H1 (cell line): ENCODE results near the gene CCDC192. TPM values are rescaled to one million over a fixed set of nuclear protein-coding genes. Genes with fewer than 3 reads are reported as not detected.

ENCODE experiments used
- CTCF ChIA-PET: fragments of 300-600 bp; sonication (Branson Sonifier 250); formaldehyde crosslinking; loops from one replicate; lab custom pipeline; 2021; ENCODE audit not compliant: partially characterized antibody; lab: Charles Lee
- POLR2A ChIA-PET: fragments of 300-600 bp; sonication (Branson Sonifier 250); formaldehyde crosslinking; loops from one replicate; lab custom pipeline; 2021; ENCODE audit warnings: inconsistent platforms; ENCODE audit not compliant: partially characterized antibody; lab: Charles Lee
- DNase-seq, 2 experiments: peaks; one replicate each; pipeline versions ENCODE4 v3.0.0 to v3.0.0-alpha.2; 2010 to 2022; ENCODE audit warnings: low spot score in 2 of 2, low read depth in 1 of 2, mixed read lengths in 1 of 2
- FAIRE-seq: peaks from 2 replicates; lab custom pipeline; 2011; peaks lifted over from hg19 to GRCh38; lab: Jason Lieb, UNC
- H2AFZ ChIP-seq: 2 replicates; pipeline ENCODE4 v1.8.1; 2012; ENCODE audit warnings: low read length, inconsistent platforms
- H2AK5ac ChIP-seq: 2 replicates; pipeline ENCODE4 v1.6.1; 2013; ENCODE audit warnings: low read depth, low read length
- H2BK120ac ChIP-seq: replicated peaks from 2 replicates; pipeline ENCODE3; 2013; ENCODE audit warnings: low read depth, low read length, inconsistent platforms
- H2BK12ac ChIP-seq: 2 replicates; pipeline ENCODE4 v1.6.1; 2013; ENCODE audit warnings: low read depth, low read length
- H2BK15ac ChIP-seq: 2 replicates; pipeline ENCODE4 v1.6.1; 2013; ENCODE audit warnings: low read length
- H2BK20ac ChIP-seq: 2 replicates; pipeline ENCODE4 v1.6.1; 2013; ENCODE audit warnings: low read length
- H2BK5ac ChIP-seq: 2 replicates; pipeline ENCODE4 v1.6.1; 2013; ENCODE audit warnings: low read depth, low read length
- H3K14ac ChIP-seq: 2 replicates; pipeline ENCODE4 v1.6.1; 2013; ENCODE audit warnings: inconsistent platforms; ENCODE audit not compliant: insufficient read length
- H3K18ac ChIP-seq: 2 replicates; pipeline ENCODE4 v1.6.1; 2013; ENCODE audit warnings: low read length; ENCODE audit errors: extremely low read depth
- H3K23ac ChIP-seq: 2 replicates; pipeline ENCODE4 v1.6.1; 2013; ENCODE audit warnings: inconsistent platforms; ENCODE audit not compliant: insufficient read length
- H3K23me2 ChIP-seq: 2 replicates; pipeline ENCODE4 v1.6.1; 2013; ENCODE audit warnings: low read depth, low read length
- H3K27ac ChIP-seq: 2 replicates; pipeline ENCODE4 v1.6.1; 2011; ENCODE audit warnings: low read depth, low read length, inconsistent platforms
- H3K27me3 ChIP-seq, 4 experiments: replicated peaks in 1 of 4; 1 replicate in 1 of 4; 2 replicates in 3 of 4; pipeline versions ENCODE4 v1.6.1 to v1.8.1; 2011 to 2013; ENCODE audit warnings: low read length in 3 of 4, mild to moderate bottlenecking in 3 of 4, inconsistent platforms in 2 of 4, mixed read lengths in 2 of 4, moderate library complexity in 1 of 4; ENCODE audit not compliant: control insufficient read depth in 3 of 4, insufficient read depth in 3 of 4; ENCODE audit errors: extremely low read depth in 1 of 4
- H3K36me3 ChIP-seq, 4 experiments: 2 replicates each; pipeline versions ENCODE4 v1.6.1 to v1.8.1; 2011 to 2013; ENCODE audit warnings: mild to moderate bottlenecking in 4 of 4, low read length in 3 of 4, moderate library complexity in 2 of 4, control low read depth in 1 of 4, inconsistent platforms in 1 of 4; ENCODE audit not compliant: insufficient read depth in 4 of 4, control insufficient read depth in 2 of 4
- H3K4ac ChIP-seq: replicated peaks from 2 replicates; pipeline ENCODE3; 2013; ENCODE audit warnings: low read length, low read depth, mixed read lengths, inconsistent platforms; ENCODE audit not compliant: insufficient read length
- H3K4me1 ChIP-seq, 4 experiments: replicated peaks in 1 of 4; 1 replicate in 1 of 4; 2 replicates in 3 of 4; pipeline versions ENCODE4 v1.6.1 to v1.8.1; 2011 to 2013; ENCODE audit warnings: low read length in 3 of 4, inconsistent platforms in 2 of 4, mixed read lengths in 1 of 4; ENCODE audit not compliant: insufficient read depth in 4 of 4, control insufficient read depth in 3 of 4
- H3K4me2 ChIP-seq, 2 experiments: 2 replicates each; pipeline versions ENCODE4 v1.6.1 to v1.8.1; 2011 to 2013; ENCODE audit warnings: low read depth in 2 of 2, low read length in 2 of 2, control low read depth in 1 of 2, inconsistent platforms in 1 of 2, mild to moderate bottlenecking in 1 of 2; ENCODE audit not compliant: insufficient read depth in 1 of 2
- H3K4me3 ChIP-seq, 4 experiments: fragments of 200-600, 300-600 bp in 1 of 4; sonication (generic), shearing (Covaris generic), sonication (Bioruptor Twin) in 1 of 4; 2 replicates each; pipeline versions ENCODE4 v1.5.1 to v1.8.1; 2011 to 2016; ENCODE audit warnings: low read length in 4 of 4, low read depth in 3 of 4, control low read depth in 2 of 4, inconsistent platforms in 2 of 4, mild to moderate bottlenecking in 2 of 4, mixed read lengths in 1 of 4, moderate library complexity in 1 of 4; ENCODE audit not compliant: insufficient read depth in 2 of 4; ENCODE audit errors: extremely low read depth in 1 of 4
- H3K56ac ChIP-seq: replicated peaks from 2 replicates; pipeline ENCODE3; 2013; ENCODE audit warnings: low read depth, mild to moderate bottlenecking, mixed read lengths, low read length, inconsistent platforms; ENCODE audit not compliant: insufficient read length
- H3K79me1 ChIP-seq: 2 replicates; pipeline ENCODE4 v1.6.1; 2013; ENCODE audit warnings: low read depth, low read length, control low read depth
- H3K79me2 ChIP-seq, 2 experiments: 2 replicates each; pipeline versions ENCODE4 v1.6.1 to v1.8.1; 2012 to 2013; ENCODE audit warnings: low read length in 2 of 2, mild to moderate bottlenecking in 2 of 2, inconsistent platforms in 1 of 2; ENCODE audit not compliant: insufficient read depth in 2 of 2, control insufficient read depth in 1 of 2
- H3K9ac ChIP-seq, 4 experiments: replicated peaks in 1 of 4; 1 replicate in 1 of 4; 2 replicates in 3 of 4; pipeline versions ENCODE4 v1.6.1 to v1.8.1; 2011 to 2013; ENCODE audit warnings: low read depth in 3 of 4, low read length in 3 of 4, control low read depth in 2 of 4, mild to moderate bottlenecking in 2 of 4, moderate library complexity in 2 of 4, inconsistent platforms in 1 of 4; ENCODE audit errors: extremely low read depth in 1 of 4
- H3K9me3 ChIP-seq, 2 experiments: 2 replicates each; pipeline versions ENCODE4 v1.6.1 to v1.8.1; 2012 to 2013; ENCODE audit warnings: mild to moderate bottlenecking in 2 of 2, moderate library complexity in 2 of 2, control low read depth in 1 of 2, inconsistent platforms in 1 of 2, low read depth in 1 of 2, low read length in 1 of 2, mixed read lengths in 1 of 2; ENCODE audit not compliant: insufficient read depth in 2 of 2
- H4K20me1 ChIP-seq, 2 experiments: replicated peaks in 1 of 2; 2 replicates each; pipeline versions ENCODE3 to v1.8.1; 2011 to 2013; ENCODE audit warnings: inconsistent platforms in 2 of 2, low read length in 2 of 2, mild to moderate bottlenecking in 1 of 2; ENCODE audit not compliant: insufficient read depth in 2 of 2, control insufficient read depth in 1 of 2
- H4K5ac ChIP-seq: 2 replicates; pipeline ENCODE4 v1.6.1; 2013; ENCODE audit warnings: low read length, low read depth, mixed read lengths, inconsistent platforms; ENCODE audit not compliant: insufficient read length
- H4K8ac ChIP-seq: 2 replicates; pipeline ENCODE4 v1.8.0; 2013; ENCODE audit warnings: mild to moderate bottlenecking, moderate library complexity, low read length, inconsistent platforms; ENCODE audit not compliant: insufficient read depth; ENCODE audit errors: extremely low read depth
- H4K91ac ChIP-seq: replicated peaks from 2 replicates; pipeline ENCODE3; 2013; ENCODE audit warnings: low read length, mixed read lengths, inconsistent platforms; ENCODE audit not compliant: insufficient read length
- HDAC6 ChIP-seq: IDR thresholded peaks from one replicate; pipeline ENCODE4 v1.7.1; 2012; ENCODE audit warnings: low read depth, mild to moderate bottlenecking, inconsistent platforms, low read length, moderate library complexity
- RFX5 ChIP-seq: IDR thresholded peaks from 2 replicates; pipeline ENCODE4 v1.6.1; 2011; ENCODE audit warnings: low read depth, low read length, improper control_type of control experiment, borderline replicate concordance
- SRF ChIP-seq: IDR thresholded peaks from 2 replicates; pipeline ENCODE4 v1.6.1; 2011; ENCODE audit warnings: mild to moderate bottlenecking, low read depth, low read length, moderate library complexity
- WGBS, 2 experiments: shearing (Covaris generic) in 1 of 2; methylation state at CpG; one replicate each; pipeline versions ENCODE4 v1.1.6 to v1.1.7; 2013 to 2015; ENCODE audit warnings: low lambda C conversion rate in 2 of 2, mixed read lengths in 2 of 2, inconsistent platforms in 1 of 2, low coverage in 1 of 2, missing lambda C conversion rate in 1 of 2; ENCODE audit not compliant: insufficient replicate concordance in 2 of 2, insufficient coverage in 1 of 2, insufficient read length in 1 of 2; ENCODE audit errors: extremely low coverage in 1 of 2, missing lambda C conversion rate in 1 of 2; 5-methylcytosine and 5-hydroxymethylcytosine counted together
- polyA plus RNA-seq, 7 experiments: library from polyadenylated mRNA; depleted of rRNA in 3 of 7; stranded (reverse) in 5 of 7; unstranded in 2 of 7; fragments of >200 nt in 5 of 7; fragments of 200-250 nt in 2 of 7; gene quantifications; 1 replicate in 5 of 7; 2 replicates in 1 of 7; 4 replicates in 1 of 7; pipeline versions ENCODE4 v1.2.1 to v1.2.3, GENCODE V29; 2011 to 2013; ENCODE audit warnings: missing spikeins in 2 of 7, mixed read lengths in 2 of 7
- total RNA-seq: library from RNA; stranded (reverse); fragmentation: NEBNext Ultra II Directional; extraction: Animal tissue kit (Norgen Biotek cat#: 25700); gene quantifications from 2 replicates; pipeline ENCODE4 v1.2.1, GENCODE V29; 2021

Gene CCDC192
- total and polyA plus RNA-seq, 2 of the 8 experiments (the other 6 are each of a cell fraction or from before 2014, with no cell fraction given): 0.61 TPM; not detected in 1

DNA sequence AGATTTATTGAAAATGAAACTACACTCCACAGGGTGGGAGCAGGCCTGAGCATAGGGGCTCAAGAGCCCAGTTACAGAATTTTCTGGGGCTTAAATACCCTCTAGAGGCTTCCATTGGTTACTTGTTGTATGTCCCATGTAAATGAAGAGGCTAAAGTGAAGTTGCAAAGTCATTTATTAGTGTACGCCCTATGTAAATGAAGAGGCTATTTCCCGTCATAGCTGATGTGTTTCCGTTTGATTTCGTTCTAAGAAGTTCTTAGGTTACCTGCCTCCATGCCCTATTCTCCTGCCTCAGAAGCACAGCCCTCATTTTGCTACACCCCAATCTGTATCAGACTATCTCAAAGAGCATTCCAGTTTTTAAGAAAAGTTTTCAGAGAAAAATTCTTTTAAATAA lies 273.3 kb downstream of the CCDC192 start:
- DNase-seq: no peak
- Histone ChIP-seq H2BK12ac (no peak overlapping the region), H3K23me2 (no peaks in the 10 kb centered on the region), H4K5ac (no peak overlapping the region), H3K4me1 (no peaks in the 10 kb centered on the region), H3K4ac (no peak overlapping the region), H4K8ac (no peak overlapping the region), H3K4me3 (no peak overlapping the region), H2BK20ac (no peak overlapping the region), H3K4me2 (no peak overlapping the region), H3K79me1 (no peaks in the 10 kb centered on the region), H3K18ac (no peak overlapping the region), H3K14ac (no peak overlapping the region), H3K9ac (no peak overlapping the region), H3K27me3 (no peaks in the 10 kb centered on the region), H2BK15ac (no peak overlapping the region), H3K79me2 (no peaks in the 10 kb centered on the region), H4K20me1 (no peaks in the 10 kb centered on the region), H3K9me3 (no peaks in the 10 kb centered on the region), H2BK120ac (no peak overlapping the region), H3K27ac (no peak overlapping the region), H2AFZ (no peak overlapping the region), H3K23ac (no peak overlapping the region), H4K91ac (no peak overlapping the region), H2BK5ac (no peak overlapping the region), H2AK5ac (no peak overlapping the region), H3K36me3 (no peaks in the 10 kb centered on the region), H3K56ac (no peak overlapping the region)
- WGBS, 2 experiments: 94% methylated on average over 4 of the region's 4 CpGs; no CpG with 5 or more reads in 1 of the 2 experiments
- POLR2A ChIA-PET: no interaction called here
- TF ChIP-seq HDAC6 (no peak), SRF (no peak), RFX5 (no peak)
- CTCF ChIA-PET: interaction anchor here (1.2 to 2.4 kb wide), 5 partner anchors 9 to 35 kb away, joined by 4 to 6 read pairs (median 4); no protein-coding TSS in a partner anchor
- no peak for FAIRE-seq
